SK-N-SH treated with all-trans-retinoic acid at 6 μM for 48 hours (cell line): ENCODE results near the gene MILR1.
A peak's percentile ranks its signal among the peaks of the same experiment; 100 is the strongest.

Experiments used
- BACH2 ChIP-seq: fragments of 250-450 bp; sonication (Bioruptor Pico); IDR thresholded peaks from 2 replicates; pipeline ENCODE4 v1.9.0; 2021; ENCODE audit warnings: mild to moderate bottlenecking, borderline replicate concordance
- GLIS3 ChIP-seq: fragments of 250-450 bp; sonication (Bioruptor Pico); IDR thresholded peaks from 2 replicates; pipeline ENCODE4 v1.5.0; 2020; ENCODE audit warnings: mild to moderate bottlenecking, moderate library complexity
- ISL1 ChIP-seq: fragments of 250-450 bp; sonication (Bioruptor Pico); IDR thresholded peaks from 2 replicates; pipeline ENCODE4 v2.1.2; 2022; ENCODE audit warnings: mild to moderate bottlenecking, moderate library complexity
- PPARA ChIP-seq: fragments of 250-450 bp; sonication (Bioruptor Pico); IDR thresholded peaks from 2 replicates; pipeline ENCODE4 v1.5.0; 2020; ENCODE audit warnings: mild to moderate bottlenecking, borderline replicate concordance
- RARB ChIP-seq: fragments of 250-450 bp; sonication (Bioruptor Pico); IDR thresholded peaks from 2 replicates; pipeline ENCODE4 v1.8.0; 2021; ENCODE audit warnings: mild to moderate bottlenecking, moderate library complexity
- TOX ChIP-seq: fragments of 250-450 bp; sonication (Bioruptor Pico); IDR thresholded peaks from 2 replicates; pipeline ENCODE4 v1.8.0; 2021; ENCODE audit warnings: mild to moderate bottlenecking, moderate library complexity, borderline replicate concordance
- ZFP3 ChIP-seq: fragments of 250-450 bp; sonication (Bioruptor Pico); IDR thresholded peaks from 2 replicates; pipeline ENCODE4 v1.5.0; 2020; ENCODE audit warnings: mild to moderate bottlenecking, moderate library complexity
- ZNF565 ChIP-seq: fragments of 450-650 bp; formaldehyde crosslinking; conservative IDR thresholded peaks from 2 replicates; pipeline ENCODE4 v1.5.0; 2020; ENCODE audit warnings: low read depth, mild to moderate bottlenecking, moderate library complexity
- TF ChIP-seq, protein P1 (sequence below): fragments of 250-450 bp; sonication (Bioruptor Pico); IDR thresholded peaks from 2 replicates; pipeline ENCODE4 v1.5.1; 2020; ENCODE audit warnings: low read depth, mild to moderate bottlenecking, moderate library complexity
- TF ChIP-seq, protein P2 (sequence below): fragments of 250-450 bp; sonication (Bioruptor Pico); IDR thresholded peaks from 2 replicates; pipeline ENCODE4 v1.5.0; 2020; ENCODE audit warnings: mild to moderate bottlenecking, moderate library complexity
- TF ChIP-seq, protein P3 (sequence below): fragments of 250-450 bp; sonication (Bioruptor Pico); IDR thresholded peaks from 2 replicates; pipeline ENCODE4 v1.8.0; 2020; ENCODE audit warnings: mild to moderate bottlenecking, moderate library complexity, borderline replicate concordance

DNA sequence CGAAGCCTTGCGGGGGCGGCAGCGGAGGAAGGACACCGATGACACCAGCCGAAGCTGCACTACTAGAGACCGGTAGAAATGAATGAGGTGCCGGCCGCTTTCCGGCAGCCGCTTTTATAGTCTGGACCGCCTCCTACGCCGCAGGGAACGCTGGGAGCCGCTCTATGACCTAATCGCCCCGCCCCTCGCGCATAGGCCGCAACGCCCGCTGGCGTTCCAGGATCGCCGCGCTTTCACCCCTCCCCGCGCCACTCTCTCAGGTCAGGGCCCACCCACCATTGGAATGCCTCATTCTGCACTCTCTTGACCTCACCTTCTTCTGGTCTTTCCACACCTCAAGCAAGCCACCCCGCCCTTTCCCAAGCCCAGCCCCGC is 57.3 kb downstream of the MILR1 start, which contains the start of gene DDX5:
- TF ChIP-seq GLIS3 (CRISPR knock-in tag) (no peak), ZFP3 (CRISPR knock-in tag) (no peak), BACH2 (CRISPR knock-in tag) (no peak), ISL1 (CRISPR knock-in tag) (no peak), PPARA (CRISPR knock-in tag) (no peak), ZNF565 (CRISPR knock-in tag) (no peak), RARB (peak; percentile 67; the same call in 1 of the 2 replicates), TOX (no peak)
- TF ChIP-seq, protein P1, sequence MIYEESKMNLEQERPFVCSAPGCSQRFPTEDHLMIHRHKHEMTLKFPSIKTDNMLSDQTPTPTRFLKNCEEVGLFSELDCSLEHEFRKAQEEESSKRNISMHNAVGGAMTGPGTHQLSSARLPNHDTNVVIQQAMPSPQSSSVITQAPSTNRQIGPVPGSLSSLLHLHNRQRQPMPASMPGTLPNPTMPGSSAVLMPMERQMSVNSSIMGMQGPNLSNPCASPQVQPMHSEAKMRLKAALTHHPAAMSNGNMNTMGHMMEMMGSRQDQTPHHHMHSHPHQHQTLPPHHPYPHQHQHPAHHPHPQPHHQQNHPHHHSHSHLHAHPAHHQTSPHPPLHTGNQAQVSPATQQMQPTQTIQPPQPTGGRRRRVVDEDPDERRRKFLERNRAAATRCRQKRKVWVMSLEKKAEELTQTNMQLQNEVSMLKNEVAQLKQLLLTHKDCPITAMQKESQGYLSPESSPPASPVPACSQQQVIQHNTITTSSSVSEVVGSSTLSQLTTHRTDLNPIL: peak; percentile 11; the same call in 1 of the 2 replicates
- TF ChIP-seq, protein P2, sequence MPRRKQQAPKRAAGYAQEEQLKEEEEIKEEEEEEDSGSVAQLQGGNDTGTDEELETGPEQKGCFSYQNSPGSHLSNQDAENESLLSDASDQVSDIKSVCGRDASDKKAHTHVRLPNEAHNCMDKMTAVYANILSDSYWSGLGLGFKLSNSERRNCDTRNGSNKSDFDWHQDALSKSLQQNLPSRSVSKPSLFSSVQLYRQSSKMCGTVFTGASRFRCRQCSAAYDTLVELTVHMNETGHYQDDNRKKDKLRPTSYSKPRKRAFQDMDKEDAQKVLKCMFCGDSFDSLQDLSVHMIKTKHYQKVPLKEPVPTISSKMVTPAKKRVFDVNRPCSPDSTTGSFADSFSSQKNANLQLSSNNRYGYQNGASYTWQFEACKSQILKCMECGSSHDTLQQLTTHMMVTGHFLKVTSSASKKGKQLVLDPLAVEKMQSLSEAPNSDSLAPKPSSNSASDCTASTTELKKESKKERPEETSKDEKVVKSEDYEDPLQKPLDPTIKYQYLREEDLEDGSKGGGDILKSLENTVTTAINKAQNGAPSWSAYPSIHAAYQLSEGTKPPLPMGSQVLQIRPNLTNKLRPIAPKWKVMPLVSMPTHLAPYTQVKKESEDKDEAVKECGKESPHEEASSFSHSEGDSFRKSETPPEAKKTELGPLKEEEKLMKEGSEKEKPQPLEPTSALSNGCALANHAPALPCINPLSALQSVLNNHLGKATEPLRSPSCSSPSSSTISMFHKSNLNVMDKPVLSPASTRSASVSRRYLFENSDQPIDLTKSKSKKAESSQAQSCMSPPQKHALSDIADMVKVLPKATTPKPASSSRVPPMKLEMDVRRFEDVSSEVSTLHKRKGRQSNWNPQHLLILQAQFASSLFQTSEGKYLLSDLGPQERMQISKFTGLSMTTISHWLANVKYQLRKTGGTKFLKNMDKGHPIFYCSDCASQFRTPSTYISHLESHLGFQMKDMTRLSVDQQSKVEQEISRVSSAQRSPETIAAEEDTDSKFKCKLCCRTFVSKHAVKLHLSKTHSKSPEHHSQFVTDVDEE (CRISPR knock-in tag): no peak
- TF ChIP-seq, protein P3, sequence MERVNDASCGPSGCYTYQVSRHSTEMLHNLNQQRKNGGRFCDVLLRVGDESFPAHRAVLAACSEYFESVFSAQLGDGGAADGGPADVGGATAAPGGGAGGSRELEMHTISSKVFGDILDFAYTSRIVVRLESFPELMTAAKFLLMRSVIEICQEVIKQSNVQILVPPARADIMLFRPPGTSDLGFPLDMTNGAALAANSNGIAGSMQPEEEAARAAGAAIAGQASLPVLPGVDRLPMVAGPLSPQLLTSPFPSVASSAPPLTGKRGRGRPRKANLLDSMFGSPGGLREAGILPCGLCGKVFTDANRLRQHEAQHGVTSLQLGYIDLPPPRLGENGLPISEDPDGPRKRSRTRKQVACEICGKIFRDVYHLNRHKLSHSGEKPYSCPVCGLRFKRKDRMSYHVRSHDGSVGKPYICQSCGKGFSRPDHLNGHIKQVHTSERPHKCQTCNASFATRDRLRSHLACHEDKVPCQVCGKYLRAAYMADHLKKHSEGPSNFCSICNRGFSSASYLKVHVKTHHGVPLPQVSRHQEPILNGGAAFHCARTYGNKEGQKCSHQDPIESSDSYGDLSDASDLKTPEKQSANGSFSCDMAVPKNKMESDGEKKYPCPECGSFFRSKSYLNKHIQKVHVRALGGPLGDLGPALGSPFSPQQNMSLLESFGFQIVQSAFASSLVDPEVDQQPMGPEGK (CRISPR knock-in tag): 0 out of 2 replicates have a peak, but pooled peaks have one; percentile 17
